Fibroblast of lung (primary cell): ENCODE results near the gene AQP11.

ENCODE experiments used
- CTCF ChIP-seq, 2 donors: IDR thresholded peaks in 1 of 2; conservative IDR thresholded peaks in 1 of 2; 1 replicate in 1 of 2; 2 replicates in 1 of 2; pipeline ENCODE4 v1.5.1; 2011 to 2012; ENCODE audit warnings: low read length in 2 of 2, control low read depth in 1 of 2, inconsistent platforms in 1 of 2, low read depth in 1 of 2, mild to moderate bottlenecking in 1 of 2
- EZH2 ChIP-seq: IDR thresholded peaks from 2 replicates; pipeline ENCODE4 v1.5.1; 2012; ENCODE audit warnings: low read length, control low read depth, mild to moderate bottlenecking; ENCODE audit errors: missing control alignments

GRCh38 chr11:77647654-77648305, 58.0 kb downstream of the AQP11 start:
- no peak for TF ChIP-seq EZH2
- no peak for TF ChIP-seq CTCF (conservative IDR thresholded peaks at IDR 0.05 in 1 of 2, IDR thresholded peaks at IDR 0.05 in 1 of 2; ENCODE audit: low read depth in 1 of 2, low read length in 2 of 2)
